T-helper 9 cell (primary cell): ENCODE data around the gene C10orf105.

Experiments used
- DNase-seq: peaks from one replicate; pipeline ENCODE4 v3.0.0-alpha.2; 2020

The C10orf105 gene

GRCh38 chr10:71715860-71716259 lies 3.7 kb downstream of the C10orf105 start:
- DNase-seq = no peak

GRCh38 chr10:71715026-71715425 lies 4.6 kb downstream of the C10orf105 start:
- DNase-seq = no peak

DNA sequence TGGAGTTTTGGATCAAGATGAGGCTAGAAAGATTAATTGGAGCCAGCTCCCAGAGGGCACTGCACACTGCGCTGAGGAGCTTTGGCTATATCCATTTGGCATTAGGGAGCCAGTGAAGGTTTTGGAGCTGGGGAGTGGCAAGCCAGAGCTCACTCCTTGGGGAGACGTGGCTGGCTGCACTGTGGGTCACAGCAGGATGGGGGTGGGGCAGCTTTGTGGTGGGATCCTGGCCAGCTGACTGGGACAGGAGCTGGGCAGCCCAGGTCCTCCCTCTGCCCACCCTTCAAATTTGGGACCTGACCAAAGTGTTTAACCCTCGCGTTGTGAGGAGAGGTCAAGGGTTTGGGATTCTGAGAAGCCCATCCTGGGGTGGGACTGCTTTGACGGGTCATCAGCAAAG lies 5.0 kb downstream of the C10orf105 start:
- DNase-seq = no peak

GRCh38 chr10:71714031-71714410 lies 5.6 kb downstream of the C10orf105 start:
- no peak for DNase-seq

DNA sequence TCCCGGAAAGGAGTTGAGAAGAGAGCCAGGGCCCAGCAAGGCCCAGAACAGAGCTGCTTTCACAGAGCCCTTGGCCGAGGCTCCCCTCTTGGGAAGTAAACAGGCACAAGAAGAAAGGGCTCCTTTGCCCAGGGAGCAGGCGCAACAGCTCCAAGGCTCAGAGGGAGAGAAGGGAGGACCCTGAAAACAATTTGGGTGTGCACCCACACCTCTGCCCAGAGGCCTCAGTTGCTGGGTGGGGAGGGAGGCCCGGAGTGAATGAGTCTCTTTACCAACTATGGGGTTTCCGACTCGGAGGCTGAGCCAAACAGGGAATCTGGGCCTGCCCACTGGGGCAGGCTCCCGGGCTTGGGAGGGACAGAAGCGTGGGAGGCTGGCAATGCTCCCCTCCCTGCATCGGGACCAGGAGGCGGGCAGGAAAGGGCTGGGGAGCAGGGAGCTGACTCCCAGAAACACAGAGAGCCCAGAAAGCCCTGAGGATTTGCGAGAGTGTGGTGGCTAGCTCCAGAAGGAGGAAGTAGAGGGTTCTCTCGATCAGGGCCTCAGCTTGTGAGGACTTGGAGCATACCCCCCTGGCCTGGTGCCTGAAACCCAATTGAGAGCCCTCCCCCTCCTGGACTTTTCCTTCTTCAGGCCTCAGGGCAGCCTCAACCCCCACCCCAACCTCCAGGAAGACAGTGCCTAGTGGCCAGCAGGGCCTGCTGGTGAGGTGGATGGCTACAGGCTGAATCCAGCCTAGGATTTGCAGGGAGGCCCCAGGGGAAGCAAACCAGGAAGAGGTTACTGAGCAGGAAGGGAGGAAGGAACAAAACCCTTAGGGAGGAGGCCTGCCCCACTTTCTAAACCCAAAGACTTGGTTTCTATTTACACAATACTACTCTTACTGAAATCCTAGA lies 6.2 kb downstream of the C10orf105 start:
- DNase-seq = no peak

GRCh38 chr10:71712572-71713134 lies 6.9 kb downstream of the C10orf105 start:
- no peak for DNase-seq

GRCh38 chr10:71712170-71712569 lies 7.4 kb downstream of the C10orf105 start:
- DNase-seq = no peak

DNA sequence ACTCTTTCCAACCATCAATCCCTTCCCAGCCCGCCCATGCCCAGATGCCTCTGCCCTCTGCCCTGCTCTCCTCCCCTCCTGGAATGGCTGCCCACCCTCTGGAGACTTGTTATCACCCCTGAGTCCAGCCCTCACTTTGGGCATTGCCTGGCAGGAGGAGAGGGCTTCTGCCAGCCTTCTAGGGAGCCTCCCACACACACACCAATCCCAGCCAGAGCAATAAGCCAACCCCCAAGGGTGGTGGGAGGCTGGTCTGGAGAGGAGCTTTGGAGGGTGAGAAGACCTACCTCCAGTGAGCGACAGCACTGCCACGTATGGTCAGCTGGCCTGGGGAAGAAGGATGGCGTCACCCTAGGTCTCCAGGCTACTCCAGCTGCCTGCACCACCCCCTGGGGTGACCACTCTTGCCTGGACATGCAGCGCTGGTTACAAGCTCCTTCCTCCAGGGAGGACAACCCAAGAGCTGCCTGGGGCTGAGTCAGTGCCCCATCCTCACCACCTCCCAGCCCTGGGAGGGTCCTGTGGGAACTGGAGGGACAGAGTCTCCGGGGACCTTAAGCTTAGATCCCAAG lies 8.4 kb downstream of the C10orf105 start:
- no peak for DNase-seq

GRCh38 chr10:71710519-71710918 lies 9.1 kb downstream of the C10orf105 start:
- no peak for DNase-seq

DNA sequence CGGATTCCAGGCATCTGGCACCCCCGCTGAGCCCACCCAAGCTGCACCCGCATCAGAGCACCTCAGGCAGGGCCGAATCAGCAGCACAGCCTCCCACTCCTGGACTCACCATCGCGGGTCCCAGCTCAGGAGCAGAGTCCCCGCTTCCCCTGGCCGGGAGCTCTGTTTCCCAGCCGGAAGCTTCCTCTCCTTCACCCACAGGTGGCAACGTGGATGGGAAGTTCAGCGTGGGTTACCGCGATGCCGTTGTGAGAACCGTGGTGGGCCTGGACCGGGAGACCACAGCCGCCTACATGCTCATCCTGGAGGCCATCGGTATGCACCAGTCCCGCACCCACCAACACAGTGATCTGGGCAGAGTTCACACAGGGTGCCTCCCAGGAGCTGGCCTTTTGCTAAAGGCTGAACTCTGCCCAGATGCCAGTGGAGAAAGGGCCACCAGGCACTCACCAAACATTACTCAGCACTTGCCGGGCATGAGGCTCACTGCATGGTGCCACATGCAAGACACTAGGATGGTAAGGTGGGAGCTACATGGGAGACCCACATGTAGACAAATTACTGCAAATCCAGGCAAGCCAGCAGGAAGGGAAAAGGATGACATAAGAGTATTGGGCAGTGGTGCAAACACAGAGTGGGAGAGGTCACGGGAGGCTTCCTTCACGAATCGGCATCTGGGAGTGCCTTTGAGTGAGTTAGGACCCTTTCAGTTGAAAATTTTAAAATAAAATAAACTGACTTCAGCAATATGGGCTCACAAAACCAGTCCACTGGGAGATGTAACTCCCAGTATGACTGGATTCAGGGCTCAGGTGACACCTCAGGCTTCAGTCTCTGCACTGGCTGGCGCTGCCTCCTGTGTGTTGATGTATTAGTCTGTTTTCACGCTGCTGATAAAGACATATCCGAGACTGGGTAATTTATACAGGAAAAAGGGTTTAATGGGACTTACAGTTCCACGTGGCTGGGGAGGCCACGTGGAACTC lies 10.4 kb downstream of the C10orf105 start:
- no peak for DNase-seq

DNA sequence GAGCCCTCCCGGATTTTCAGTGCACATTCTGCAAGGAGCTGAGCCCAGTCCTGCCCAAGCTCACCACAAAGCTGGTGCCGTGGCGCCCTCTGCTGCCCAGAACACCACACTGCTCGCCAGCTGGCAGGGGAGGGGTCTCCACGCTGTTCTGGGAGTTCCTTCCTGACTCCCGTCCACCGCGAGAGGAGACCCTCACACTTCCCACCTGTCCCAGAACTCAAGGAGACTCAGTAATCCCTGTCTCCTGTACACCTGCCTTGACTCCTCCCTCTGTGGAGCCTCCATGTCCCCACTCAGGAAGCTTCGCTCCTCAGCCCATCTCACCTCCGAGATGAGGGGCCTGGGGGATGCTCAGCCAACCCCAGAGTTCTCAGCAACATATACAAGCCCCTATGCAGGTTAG lies 11.3 kb downstream of the C10orf105 start:
- peak; percentile 61 for DNase-seq

DNA sequence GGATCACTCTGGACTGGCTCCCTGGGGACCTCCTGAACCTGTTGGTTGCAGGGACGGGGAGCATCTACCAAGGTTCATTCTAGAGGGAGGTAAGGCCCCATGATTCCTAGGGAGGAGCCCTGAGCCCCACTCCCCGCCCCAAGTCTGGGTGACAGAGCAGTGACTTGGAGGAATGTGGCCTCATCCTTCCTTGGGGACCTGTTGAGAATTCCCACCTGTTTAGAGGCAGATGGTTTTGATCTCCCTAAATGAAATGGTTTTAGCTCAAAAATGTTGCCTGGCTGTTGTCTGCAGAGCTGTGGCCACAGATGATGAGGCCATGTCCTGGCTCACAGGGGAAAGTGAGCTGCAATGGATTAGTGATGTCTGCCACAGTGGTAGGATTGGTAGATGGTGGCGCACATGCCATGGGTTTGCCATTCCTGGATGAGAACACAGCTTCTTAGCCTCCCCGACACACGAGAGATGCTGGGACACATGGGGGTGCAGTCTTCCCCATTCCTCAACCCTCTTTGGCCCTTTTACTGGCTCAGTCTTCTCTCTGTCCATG lies 12.3 kb downstream of the C10orf105 start:
- DNase-seq = no peak

DNA sequence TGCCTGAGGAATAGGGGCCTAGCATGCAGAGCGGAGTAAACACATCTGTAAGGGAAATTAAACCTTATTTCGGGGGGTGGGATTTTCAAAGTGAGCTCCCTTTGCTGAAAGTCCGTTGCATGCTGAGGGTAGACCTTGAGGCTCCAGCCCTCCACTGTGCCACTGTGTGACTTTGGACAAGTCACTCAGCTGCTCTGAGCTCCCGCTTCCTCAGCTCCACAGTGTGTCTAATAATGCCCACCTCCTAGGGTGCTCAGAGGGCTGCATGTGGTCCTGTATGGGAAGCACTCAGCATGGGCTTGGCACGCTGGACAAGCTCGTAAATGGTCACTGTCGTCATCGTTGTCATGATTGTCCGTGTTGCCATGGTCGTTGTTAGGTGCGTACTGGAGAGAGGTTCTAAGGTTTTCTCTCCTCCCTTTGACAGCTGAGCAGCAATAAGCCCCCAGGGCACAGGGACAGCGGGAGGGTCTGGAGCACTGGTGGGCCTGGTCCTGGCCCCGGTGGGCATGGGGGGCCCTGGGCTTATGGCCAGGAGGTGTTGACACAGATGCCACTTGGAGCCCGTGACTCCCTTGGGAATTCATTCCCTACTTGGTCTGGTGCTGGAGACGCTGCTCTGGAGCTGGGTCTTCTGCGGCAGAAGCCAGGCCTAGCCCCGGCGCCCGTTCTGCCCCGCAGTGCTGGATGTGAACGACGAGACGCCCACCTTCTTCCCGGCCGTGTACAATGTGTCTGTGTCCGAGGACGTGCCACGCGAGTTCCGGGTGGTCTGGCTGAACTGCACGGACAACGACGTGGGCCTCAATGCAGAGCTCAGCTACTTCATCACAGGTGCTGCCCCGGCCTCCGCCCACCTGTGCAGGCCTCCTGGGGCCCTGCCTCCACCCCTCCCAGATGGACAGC lies 13.1 kb downstream of the C10orf105 start:
- no peak for DNase-seq

DNA sequence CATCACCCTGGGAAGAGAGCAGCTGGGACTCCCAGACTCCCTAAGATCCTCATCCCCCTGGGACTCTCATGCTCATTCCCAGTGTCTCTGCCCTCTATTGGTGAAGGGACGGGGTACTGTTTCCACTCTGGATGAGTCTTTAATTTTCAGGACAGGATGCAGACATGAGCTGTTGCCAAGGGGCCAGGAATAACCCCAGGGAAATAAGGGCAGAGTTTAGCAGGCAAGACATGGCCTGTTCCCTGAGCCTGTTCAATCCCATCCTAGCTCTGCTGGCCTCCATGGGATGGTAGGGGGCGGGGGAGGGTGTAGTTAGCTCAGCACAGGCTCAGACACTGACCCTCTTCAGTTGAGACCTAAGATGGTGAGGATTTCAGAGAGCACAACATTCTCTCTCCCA lies 14.0 kb downstream of the C10orf105 start:
- DNase-seq = no peak

GRCh38 chr10:71704816-71705215 lies 14.8 kb downstream of the C10orf105 start:
- no peak for DNase-seq

- no peak for DNase-seq
Measured at GRCh38 chr10:71703577-71703976, 16.0 kb downstream of the C10orf105 start.

DNA sequence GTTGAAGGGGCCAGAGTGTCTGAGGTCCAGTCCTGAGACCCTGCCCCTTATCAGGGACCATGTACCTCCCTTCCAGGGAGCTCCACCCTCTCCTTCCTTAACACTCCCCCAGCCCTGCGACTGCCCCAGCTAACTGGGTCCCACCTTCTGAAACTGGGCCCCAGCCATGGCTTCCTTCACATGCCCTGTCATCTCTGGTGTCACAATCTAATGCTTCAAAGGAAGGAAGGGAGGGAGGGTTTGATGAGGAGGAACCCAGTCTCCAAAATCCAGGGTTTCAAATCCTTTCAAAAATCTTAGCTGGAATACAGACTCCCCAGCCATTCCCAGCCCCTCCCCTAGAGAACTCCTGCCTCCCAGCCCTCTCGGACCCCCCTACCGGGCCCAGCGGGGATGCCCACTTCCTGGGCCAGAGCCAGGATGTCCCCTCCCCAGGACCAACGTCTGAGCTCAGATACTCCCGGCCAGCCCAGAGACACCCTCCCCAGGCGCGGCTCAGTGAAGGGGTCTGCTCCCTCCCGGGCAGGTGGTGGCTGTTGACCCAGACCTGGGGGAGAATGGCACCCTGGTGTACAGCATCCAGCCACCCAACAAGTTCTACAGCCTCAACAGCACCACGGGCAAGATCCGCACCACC lies 18.0 kb downstream of the C10orf105 start:
- DNase-seq = no peak

GRCh38 chr10:71700731-71701368 lies 18.7 kb downstream of the C10orf105 start:
- DNase-seq = no peak

- DNase-seq = no peak
Measured at GRCh38 chr10:71698737-71699136, 20.8 kb downstream of the C10orf105 start.

DNA sequence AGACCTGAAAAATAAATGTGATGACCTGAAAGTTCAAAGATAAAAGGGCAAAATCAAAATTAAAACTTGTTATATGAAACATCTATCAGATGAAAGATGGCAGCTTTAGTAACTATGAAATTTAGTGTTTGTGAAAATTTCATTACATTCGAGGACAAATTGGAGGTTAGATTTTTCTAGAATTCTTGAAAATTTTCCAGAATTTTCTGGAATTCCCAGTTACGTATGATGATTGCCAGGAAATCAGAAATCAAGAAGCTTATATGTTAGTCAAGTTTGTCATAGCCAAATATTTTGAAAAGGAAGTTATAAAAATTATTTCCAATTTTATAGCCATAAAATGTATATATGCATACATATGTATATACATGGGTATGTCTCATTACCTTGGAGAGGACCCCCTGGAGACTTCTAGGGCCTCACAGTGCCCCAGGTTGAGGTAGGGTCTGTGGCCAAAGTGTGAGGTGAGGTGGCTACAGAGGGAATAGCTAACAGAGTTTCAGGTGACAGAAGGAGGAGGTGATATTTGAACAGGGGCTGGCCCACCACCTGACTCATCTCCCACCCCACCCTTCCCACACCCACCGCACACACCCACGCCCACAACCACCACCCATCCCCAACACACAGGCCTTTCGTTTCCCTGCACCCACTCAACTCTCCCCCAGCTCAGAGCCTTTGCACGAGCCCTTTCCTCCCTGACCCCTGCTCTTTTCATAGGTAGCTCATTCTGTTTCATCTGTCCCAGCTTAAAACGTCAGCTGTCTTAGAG lies 21.5 kb downstream of the C10orf105 start:
- peak; percentile 16 for DNase-seq
